AG04450 (cell line): Measurements from ENCODE around the gene ABTB1. TPM values are rescaled to one million over a fixed set of nuclear protein-coding genes. Genes with fewer than 3 reads are reported as not detected.

Experiments used
- CTCF ChIA-PET: fragments of 300-600, 350-600 bp; formaldehyde crosslinking; extraction: SDS; loops from one replicate; lab custom pipeline; 2022; ENCODE audit warnings: antibody characterized with exemption, inconsistent platforms; lab: Charles Lee
- POLR2A ChIA-PET: fragments of 350-600 bp; formaldehyde crosslinking; extraction: SDS; loops from one replicate; lab custom pipeline; 2021; ENCODE audit warnings: antibody characterized with exemption, inconsistent platforms; lab: Yijun Ruan, JAX
- DNase-seq: peaks from one replicate; pipeline ENCODE4 v3.0.0-alpha.2; 2011; ENCODE audit warnings: low read depth, low spot score
- H3K27ac ChIP-seq: one replicate; pipeline ENCODE4 v1.5.1; 2012; ENCODE audit warnings: low read depth, low read length, control low read depth
- H3K27me3 ChIP-seq: one replicate; pipeline ENCODE4 v1.6.0; 2012; ENCODE audit warnings: low read length; ENCODE audit not compliant: control insufficient read depth, insufficient read depth
- H3K4me3 ChIP-seq: 2 replicates; pipeline ENCODE4 v1.5.1; 2011; ENCODE audit warnings: mild to moderate bottlenecking, low read depth, low read length, control low read depth
- H3K9me3 ChIP-seq: 2 replicates; pipeline ENCODE4 v1.5.1; 2012; ENCODE audit warnings: low read length; ENCODE audit not compliant: control insufficient read depth, insufficient read depth
- CTCF ChIP-seq: IDR thresholded peaks from 2 replicates; pipeline ENCODE4 v1.5.1; 2011; ENCODE audit warnings: low read depth, low read length, control low read depth, inconsistent platforms
- polyA plus RNA-seq: library from polyadenylated mRNA; depleted of rRNA; stranded (reverse); fragments of >200 nt; gene quantifications from 2 replicates; pipeline ENCODE4 v1.2.3, GENCODE V29; 2011

ABTB1 gene
- polyA plus RNA-seq, 1 experiment: 15.5 TPM

GRCh38 chr3:127661600-127661999, 11.2 kb upstream of the ABTB1 start:
- no peak for DNase-seq
- Histone ChIP-seq H3K27ac (no peak overlapping the region), H3K27me3 (no peaks in the 10 kb centered on the region), H3K9me3 (no peaks in the 10 kb centered on the region; the same call in 1 of the 2 replicates), H3K4me3 (no peak overlapping the region)
- CTCF ChIA-PET: no interaction called here
- POLR2A ChIA-PET: no interaction called here
- no peak for TF ChIP-seq CTCF

GRCh38 chr3:127662001-127662469, 10.7 kb upstream of the ABTB1 start:
- no peak overlapping the region for H3K4me3 ChIP-seq
- ChIA-PET POLR2A (no interaction called here), CTCF (no interaction called here)
- peaks cover 2% of the 10 kb centered on the region for H3K27me3 ChIP-seq
- TF ChIP-seq CTCF: no peak
- no peak overlapping the region for H3K27ac ChIP-seq
- no peak for DNase-seq
- H3K9me3 ChIP-seq: no peaks in the 10 kb centered on the region; the same call in 1 of the 2 replicates

DNA sequence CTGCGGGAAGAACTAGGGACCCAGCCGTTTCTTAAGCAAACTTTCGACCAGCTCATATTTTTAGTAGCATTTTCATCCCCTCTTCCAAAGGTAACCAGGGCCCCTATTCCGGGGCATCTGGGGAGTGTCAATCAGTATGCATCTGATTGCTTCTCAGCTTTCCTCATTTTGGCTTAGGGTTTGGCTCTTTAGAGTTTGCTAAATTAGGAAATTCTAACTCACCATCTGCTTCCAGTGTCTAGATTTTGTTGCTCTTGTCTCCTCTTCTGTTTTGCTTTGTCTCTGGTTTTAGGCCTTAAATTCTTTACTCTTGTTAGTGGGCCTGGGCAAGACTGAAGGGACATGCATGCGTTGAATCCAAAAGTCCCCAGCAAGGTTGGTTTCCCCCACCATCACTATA, 9.6 kb upstream of the ABTB1 start:
- POLR2A ChIA-PET: no interaction called here
- Histone ChIP-seq H3K27ac (no peak overlapping the region), H3K9me3 (no peaks in the 10 kb centered on the region; the same call in 1 of the 2 replicates), H3K4me3 (no peak overlapping the region), H3K27me3 (peaks cover 2% of the 10 kb centered on the region)
- CTCF ChIA-PET: no interaction called here
- DNase-seq: no peak
- TF ChIP-seq CTCF: no peak

- Histone ChIP-seq H3K27ac (no peak overlapping the region), H3K27me3 (peaks cover 2% of the 10 kb centered on the region), H3K4me3 (no peak overlapping the region), H3K9me3 (no peaks in the 10 kb centered on the region; the same call in 1 of the 2 replicates)
- TF ChIP-seq CTCF: no peak
- DNase-seq: no peak
- POLR2A ChIA-PET: no interaction called here
- CTCF ChIA-PET: no interaction called here
Measured at GRCh38 chr3:127665165-127665564, 7.6 kb upstream of the ABTB1 start.

DNA sequence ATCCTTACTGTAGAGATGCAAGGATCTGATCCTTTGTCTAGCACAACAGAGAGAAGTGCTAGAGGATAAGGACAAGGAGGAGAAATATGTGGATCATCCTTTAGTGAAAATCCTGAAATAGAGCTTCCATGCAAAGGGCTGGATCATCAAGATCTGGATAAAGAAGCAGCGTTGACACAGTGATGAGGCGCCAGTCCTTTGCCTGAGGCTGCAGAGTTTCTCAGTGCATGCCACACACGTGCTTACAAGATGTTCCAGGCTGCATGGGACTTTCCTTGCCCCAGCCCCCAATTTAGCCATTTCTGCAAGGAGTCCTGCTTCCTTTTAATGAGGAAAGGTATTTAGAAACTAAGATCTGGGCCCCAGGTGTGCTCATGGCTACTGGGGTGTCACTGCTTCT, 7.2 kb upstream of the ABTB1 start:
- TF ChIP-seq CTCF: no peak
- no peak for DNase-seq
- POLR2A ChIA-PET: no interaction called here

More for the DNA sequence above, 7.2 kb upstream of the ABTB1 start:
- no peak overlapping the region for H3K4me3 ChIP-seq
- H3K27ac ChIP-seq: no peak overlapping the region
- CTCF ChIA-PET: no interaction called here
- no peaks in the 10 kb centered on the region; the same call in 1 of the 2 replicates for H3K9me3 ChIP-seq
- H3K27me3 ChIP-seq: peaks cover 2% of the 10 kb centered on the region
